HG03378 (cell line): ENCODE data around the gene VSTM2B.

Experiments used
- ATAC-seq: cut with Tn5 transposase; IDR thresholded peaks from one replicate; pipeline ENCODE4 v1.9.1; 2021; ENCODE audit warnings: mild to moderate bottlenecking, moderate library complexity; ENCODE audit not compliant: unreplicated experiment

VSTM2B gene

GRCh38 chr19:29529646-29530539 lies 4.1 kb downstream of the VSTM2B start:
- no peak for ATAC-seq

- no peak for ATAC-seq
These were observed 5.0 kb downstream of the VSTM2B start for GRCh38 chr19:29530540-29531457.

- no peak for ATAC-seq
These were observed 5.7 kb downstream of the VSTM2B start for GRCh38 chr19:29531458-29532025.

- no peak for ATAC-seq
These were observed 6.3 kb downstream of the VSTM2B start for GRCh38 chr19:29532097-29532496.

GRCh38 chr19:29532956-29533355 lies 7.2 kb downstream of the VSTM2B start:
- ATAC-seq = no peak

GRCh38 chr19:29533578-29534544 lies 8.1 kb downstream of the VSTM2B start:
- no peak for ATAC-seq

GRCh38 chr19:29535214-29535831 lies 9.5 kb downstream of the VSTM2B start:
- no peak for ATAC-seq

- no peak for ATAC-seq
These were observed 10.3 kb downstream of the VSTM2B start for GRCh38 chr19:29535984-29536508.

GRCh38 chr19:29537181-29537580 lies 11.4 kb downstream of the VSTM2B start:
- no peak for ATAC-seq

- ATAC-seq = no peak
These were observed 11.8 kb downstream of the VSTM2B start for GRCh38 chr19:29537601-29538000.

- no peak for ATAC-seq
These were observed 12.4 kb downstream of the VSTM2B start for GRCh38 chr19:29538146-29538545.

- ATAC-seq = no peak
These were observed 12.9 kb downstream of the VSTM2B start for GRCh38 chr19:29538651-29539050.

GRCh38 chr19:29539131-29539530 lies 13.3 kb downstream of the VSTM2B start:
- no peak for ATAC-seq

GRCh38 chr19:29539670-29540069 lies 13.9 kb downstream of the VSTM2B start:
- no peak for ATAC-seq

GRCh38 chr19:29540114-29540513 lies 14.3 kb downstream of the VSTM2B start:
- ATAC-seq = no peak

- ATAC-seq = no peak
These were observed 15.9 kb downstream of the VSTM2B start for GRCh38 chr19:29541473-29542253.

GRCh38 chr19:29542327-29542726 lies 16.5 kb downstream of the VSTM2B start:
- no peak for ATAC-seq

GRCh38 chr19:29542776-29543175 lies 17.0 kb downstream of the VSTM2B start:
- no peak for ATAC-seq

- no peak for ATAC-seq
These were observed 17.6 kb downstream of the VSTM2B start for GRCh38 chr19:29543381-29543780.
